OCI-LY1 (cell line): ENCODE data around the gene PLD6.

Source experiments
- CTCF ChIP-seq: fragments of 200-600 bp; sonication (generic), shearing (Covaris generic); IDR thresholded peaks from 2 replicates; pipeline ENCODE4 v1.5.1; 2017; ENCODE audit warnings: mild to moderate bottlenecking, antibody characterized with exemption, low read length, moderate library complexity, mixed read lengths
- EZH2 ChIP-seq: fragments of 200-600 bp; sonication (generic), shearing (Covaris generic); IDR thresholded peaks from 2 replicates; pipeline ENCODE4 v1.8.0; 2017; ENCODE audit warnings: borderline replicate concordance, mixed run types, mild to moderate bottlenecking, antibody characterized with exemption, low read length, moderate library complexity, mixed read lengths

- TF ChIP-seq CTCF (no peak), EZH2 (no peak)
Measured at GRCh38 chr17:17243163-17243562, 37.0 kb upstream of the PLD6 start.
